Measurements from ENCODE around the gene FTSJ3. TPM values are rescaled to one million over a fixed set of nuclear protein-coding genes. Genes with fewer than 3 reads are reported as not detected.
"Not testable (repeated sequence)": the region's sequence is repeated elsewhere in the genome, so short reads cannot be mapped to it uniquely, and the experiment has no call there.

Gene FTSJ3
- total and polyA plus RNA-seq, 4 donors = 26.1 to 49.8 (median 39.9) TPM

GRCh38 chr17:63800783-63801182, 26.7 kb downstream of the FTSJ3 start:
- H3K36me3 ChIP-seq (ENCODE audit: control insufficient read depth, insufficient read depth, low read length) = peaks cover 44% of the 10 kb centered on the region
- H3K27ac ChIP-seq (ENCODE audit: low read depth, low read length) = no peak overlapping the region
- H3K4me1 ChIP-seq (ENCODE audit: control insufficient read depth, insufficient read depth, low read length) = no peaks in the 10 kb centered on the region

GRCh38 chr17:63798572-63799106, 28.8 kb downstream of the FTSJ3 start:
- Histone ChIP-seq H3K4me1 (ENCODE audit: control insufficient read depth, insufficient read depth, low read length) (no peaks in the 10 kb centered on the region), H3K9me3 (ENCODE audit: control insufficient read depth, insufficient read depth, low read length) (no peaks in the 10 kb centered on the region), H3K27me3 (ENCODE audit: control insufficient read depth, insufficient read depth, low read length) (no peaks in the 10 kb centered on the region), H3K27ac (ENCODE audit: low read depth, low read length) (no peak overlapping the region), H3K36me3 (ENCODE audit: control insufficient read depth, insufficient read depth, low read length) (peaks cover 52% of the 10 kb centered on the region), H3K4me3 (ENCODE audit: low read depth, low read length) (no peak overlapping the region)
- no CpG with 5 or more reads among the region's 3 CpGs for WGBS (ENCODE audit: insufficient coverage)
- DNase-seq (ENCODE audit: low read depth in 4 of 6, low spot score in 6 of 6) = no peak

More at GRCh38 chr17:63800783-63801182, 26.7 kb downstream of the FTSJ3 start:
- 100% methylated on average over 1 of the region's 1 CpG for WGBS (ENCODE audit: insufficient coverage)
- no peaks in the 10 kb centered on the region for H3K9me3 ChIP-seq (ENCODE audit: control insufficient read depth, insufficient read depth, low read length)
- DNase-seq (ENCODE audit: low read depth in 4 of 6, low spot score in 6 of 6) = no peak
- no peaks in the 10 kb centered on the region for H3K27me3 ChIP-seq (ENCODE audit: control insufficient read depth, insufficient read depth, low read length)
- no peak overlapping the region for H3K4me3 ChIP-seq (ENCODE audit: low read depth, low read length)

GRCh38 chr17:63796375-63796774, 31.1 kb downstream of the FTSJ3 start:
- H3K36me3 ChIP-seq (ENCODE audit: control insufficient read depth, insufficient read depth, low read length) = peaks cover 45% of the 10 kb centered on the region
- not testable (repeated sequence) for DNase-seq (ENCODE audit: low read depth in 4 of 6, low spot score in 6 of 6); H3K9me3 ChIP-seq (ENCODE audit: control insufficient read depth, insufficient read depth, low read length); H3K27ac ChIP-seq (ENCODE audit: low read depth, low read length); H3K27me3 ChIP-seq (ENCODE audit: control insufficient read depth, insufficient read depth, low read length); H3K4me3 ChIP-seq (ENCODE audit: low read depth, low read length); H3K4me1 ChIP-seq (ENCODE audit: control insufficient read depth, insufficient read depth, low read length)
- no CpG with 5 or more reads among the region's 10 CpGs for WGBS (ENCODE audit: insufficient coverage)

- Histone ChIP-seq H3K4me1 (ENCODE audit: control insufficient read depth, insufficient read depth, low read length) (no peaks in the 10 kb centered on the region), H3K4me3 (ENCODE audit: low read depth, low read length) (no peak overlapping the region), H3K27ac (ENCODE audit: low read depth, low read length) (no peak overlapping the region), H3K27me3 (ENCODE audit: control insufficient read depth, insufficient read depth, low read length) (no peaks in the 10 kb centered on the region), H3K36me3 (ENCODE audit: control insufficient read depth, insufficient read depth, low read length) (peaks cover 67% of the 10 kb centered on the region), H3K9me3 (ENCODE audit: control insufficient read depth, insufficient read depth, low read length) (no peaks in the 10 kb centered on the region)
- no peak for DNase-seq (ENCODE audit: low read depth in 4 of 6, low spot score in 6 of 6)
- WGBS (ENCODE audit: insufficient coverage) = no CpG with 5 or more reads among the region's 3 CpGs
Observed at GRCh38 chr17:63792055-63792729, 35.3 kb downstream of the FTSJ3 start.

- Histone ChIP-seq H3K4me3 (ENCODE audit: low read depth, low read length) (no peak overlapping the region), H3K36me3 (ENCODE audit: control insufficient read depth, insufficient read depth, low read length) (peaks cover 61% of the 10 kb centered on the region), H3K27me3 (ENCODE audit: control insufficient read depth, insufficient read depth, low read length) (no peaks in the 10 kb centered on the region), H3K4me1 (ENCODE audit: control insufficient read depth, insufficient read depth, low read length) (no peaks in the 10 kb centered on the region), H3K9me3 (ENCODE audit: control insufficient read depth, insufficient read depth, low read length) (no peaks in the 10 kb centered on the region), H3K27ac (ENCODE audit: low read depth, low read length) (no peak overlapping the region)
- no peak for DNase-seq (ENCODE audit: low read depth in 4 of 6, low spot score in 6 of 6)
- 93% methylated on average over 3 of the region's 6 CpGs for WGBS (ENCODE audit: insufficient coverage)
Observed at GRCh38 chr17:63790057-63790456, 37.4 kb downstream of the FTSJ3 start.

GRCh38 chr17:63786971-63787711, 40.3 kb downstream of the FTSJ3 start:
- H3K27ac ChIP-seq (ENCODE audit: low read depth, low read length) = no peak overlapping the region
- H3K27me3 ChIP-seq (ENCODE audit: control insufficient read depth, insufficient read depth, low read length) = no peaks in the 10 kb centered on the region
- no peaks in the 10 kb centered on the region for H3K9me3 ChIP-seq (ENCODE audit: control insufficient read depth, insufficient read depth, low read length)
- no peaks in the 10 kb centered on the region for H3K4me1 ChIP-seq (ENCODE audit: control insufficient read depth, insufficient read depth, low read length)
- WGBS (ENCODE audit: insufficient coverage) = 100% methylated on average over 7 of the region's 13 CpGs
- no peak for DNase-seq (ENCODE audit: low read depth in 4 of 6, low spot score in 6 of 6)
- peaks cover 47% of the 10 kb centered on the region for H3K36me3 ChIP-seq (ENCODE audit: control insufficient read depth, insufficient read depth, low read length)
- no peak overlapping the region for H3K4me3 ChIP-seq (ENCODE audit: low read depth, low read length)

GRCh38 chr17:63786117-63786516, 41.3 kb downstream of the FTSJ3 start:
- Histone ChIP-seq H3K36me3 (ENCODE audit: control insufficient read depth, insufficient read depth, low read length) (peaks cover 45% of the 10 kb centered on the region), H3K9me3 (ENCODE audit: control insufficient read depth, insufficient read depth, low read length) (no peaks in the 10 kb centered on the region), H3K4me1 (ENCODE audit: control insufficient read depth, insufficient read depth, low read length) (no peaks in the 10 kb centered on the region), H3K27me3 (ENCODE audit: control insufficient read depth, insufficient read depth, low read length) (no peaks in the 10 kb centered on the region), H3K27ac (ENCODE audit: low read depth, low read length) (no peak overlapping the region), H3K4me3 (ENCODE audit: low read depth, low read length) (no peak overlapping the region)
- WGBS (ENCODE audit: insufficient coverage) = no CpG with 5 or more reads among the region's 1 CpG
- DNase-seq (ENCODE audit: low read depth in 4 of 6, low spot score in 6 of 6) = no peak

GRCh38 chr17:63785556-63785955, 41.9 kb downstream of the FTSJ3 start:
- no peaks in the 10 kb centered on the region for H3K9me3 ChIP-seq (ENCODE audit: control insufficient read depth, insufficient read depth, low read length)
- no CpG with 5 or more reads among the region's 1 CpG for WGBS (ENCODE audit: insufficient coverage)
- H3K27ac ChIP-seq (ENCODE audit: low read depth, low read length) = no peak overlapping the region
- DNase-seq (ENCODE audit: low read depth in 4 of 6, low spot score in 6 of 6) = no peak
- H3K27me3 ChIP-seq (ENCODE audit: control insufficient read depth, insufficient read depth, low read length) = no peaks in the 10 kb centered on the region
- peaks cover 42% of the 10 kb centered on the region for H3K36me3 ChIP-seq (ENCODE audit: control insufficient read depth, insufficient read depth, low read length)
- H3K4me1 ChIP-seq (ENCODE audit: control insufficient read depth, insufficient read depth, low read length) = no peaks in the 10 kb centered on the region
- H3K4me3 ChIP-seq (ENCODE audit: low read depth, low read length) = no peak overlapping the region

GRCh38 chr17:63783522-63783921, 43.9 kb downstream of the FTSJ3 start:
- no CpG with 5 or more reads among the region's 6 CpGs for WGBS (ENCODE audit: insufficient coverage)
- no peaks in the 10 kb centered on the region for H3K4me1 ChIP-seq (ENCODE audit: control insufficient read depth, insufficient read depth, low read length)

More at GRCh38 chr17:63783522-63783921, 43.9 kb downstream of the FTSJ3 start:
- H3K27me3 ChIP-seq (ENCODE audit: control insufficient read depth, insufficient read depth, low read length) = no peaks in the 10 kb centered on the region
- no peak overlapping the region for H3K4me3 ChIP-seq (ENCODE audit: low read depth, low read length)
- H3K27ac ChIP-seq (ENCODE audit: low read depth, low read length) = no peak overlapping the region
- peaks cover 39% of the 10 kb centered on the region for H3K36me3 ChIP-seq (ENCODE audit: control insufficient read depth, insufficient read depth, low read length)
- no peaks in the 10 kb centered on the region for H3K9me3 ChIP-seq (ENCODE audit: control insufficient read depth, insufficient read depth, low read length)
- DNase-seq (ENCODE audit: low read depth in 4 of 6, low spot score in 6 of 6) = no peak
